H9 (cell line): ENCODE results near the gene FMO4. TPM values are rescaled to one million over a fixed set of nuclear protein-coding genes. Genes with fewer than 3 reads are reported as not detected.

Experiments used
- DNase-seq: peaks from one replicate; pipeline ENCODE4 v3.0.0-alpha.2; 2017
- H2AFZ ChIP-seq: one replicate; pipeline ENCODE4 v1.6.1; 2013; ENCODE audit warnings: mild to moderate bottlenecking, low read length, control low read depth, moderate library complexity
- H2AK5ac ChIP-seq: 2 replicates; pipeline ENCODE4 v1.6.1; 2013; ENCODE audit warnings: low read length, control low read depth, mixed read lengths; ENCODE audit not compliant: insufficient read length
- H2BK120ac ChIP-seq: one replicate; pipeline ENCODE4 v1.6.1; 2013; ENCODE audit warnings: low read depth, mild to moderate bottlenecking, low read length, control low read depth, inconsistent platforms; ENCODE audit not compliant: poor library complexity, severe bottlenecking
- H2BK12ac ChIP-seq: 2 replicates; pipeline ENCODE4 v1.6.1; 2013; ENCODE audit warnings: low read length, control low read depth, mixed read lengths, low read depth; ENCODE audit not compliant: insufficient read length
- H2BK15ac ChIP-seq: 2 replicates; pipeline ENCODE4 v1.6.1; 2013; ENCODE audit warnings: low read depth, low read length, control low read depth
- H2BK20ac ChIP-seq: one replicate; pipeline ENCODE4 v1.6.1; 2013; ENCODE audit warnings: low read depth, mild to moderate bottlenecking, low read length, control low read depth, inconsistent platforms; ENCODE audit not compliant: poor library complexity, severe bottlenecking
- H2BK5ac ChIP-seq: 2 replicates; pipeline ENCODE4 v1.6.1; 2013; ENCODE audit warnings: low read length, control low read depth, mixed read lengths; ENCODE audit not compliant: insufficient read length
- H3K14ac ChIP-seq: 2 replicates; pipeline ENCODE4 v1.6.1; 2013; ENCODE audit warnings: low read length, control low read depth; ENCODE audit not compliant: insufficient read depth
- H3K18ac ChIP-seq: 2 replicates; pipeline ENCODE4 v1.6.1; 2013; ENCODE audit warnings: low read depth, mild to moderate bottlenecking, mixed read lengths, low read length, control low read depth; ENCODE audit not compliant: insufficient read length
- H3K23ac ChIP-seq: 2 replicates; pipeline ENCODE4 v1.6.1; 2013; ENCODE audit warnings: low read length, control low read depth, mixed read lengths, low read depth; ENCODE audit not compliant: insufficient read length
- H3K23me2 ChIP-seq: 2 replicates; pipeline ENCODE4 v1.6.1; 2013; ENCODE audit warnings: low read depth, mild to moderate bottlenecking, mixed read lengths, low read length, control low read depth; ENCODE audit not compliant: insufficient read length, poor library complexity, severe bottlenecking
- H3K27ac ChIP-seq: 2 replicates; pipeline ENCODE4 v1.5.1; 2013; ENCODE audit warnings: low read length, control low read depth, mixed read lengths, low read depth; ENCODE audit not compliant: insufficient read length
- H3K27me3 ChIP-seq: 2 replicates; pipeline ENCODE4 v1.6.1; 2013; ENCODE audit warnings: low read length, control low read depth, inconsistent platforms; ENCODE audit not compliant: insufficient read depth
- H3K4ac ChIP-seq: 2 replicates; pipeline ENCODE4 v1.6.1; 2013; ENCODE audit warnings: low read depth, mild to moderate bottlenecking, control low read depth, inconsistent platforms, low read length, moderate library complexity
- H3K4me1 ChIP-seq: 2 replicates; pipeline ENCODE4 v1.6.1; 2013; ENCODE audit warnings: low read length, control low read depth, inconsistent platforms; ENCODE audit not compliant: insufficient read depth
- H3K4me2 ChIP-seq: 2 replicates; pipeline ENCODE4 v1.6.1; 2013; ENCODE audit warnings: low read length, control low read depth, mixed read lengths; ENCODE audit not compliant: insufficient read length, insufficient read depth
- H3K56ac ChIP-seq: 2 replicates; pipeline ENCODE4 v1.6.1; 2013; ENCODE audit warnings: low read depth, mild to moderate bottlenecking, mixed read lengths, low read length, control low read depth; ENCODE audit not compliant: insufficient read length
- H3K79me1 ChIP-seq: 2 replicates; pipeline ENCODE4 v1.6.1; 2013; ENCODE audit warnings: low read depth, mild to moderate bottlenecking, moderate library complexity, low read length, control low read depth, inconsistent platforms; ENCODE audit not compliant: insufficient read depth, poor library complexity, severe bottlenecking
- H3K79me2 ChIP-seq: 2 replicates; pipeline ENCODE4 v1.6.1; 2013; ENCODE audit warnings: low read length, control low read depth, inconsistent platforms; ENCODE audit not compliant: insufficient read depth
- H3K9ac ChIP-seq: 2 replicates; pipeline ENCODE4 v1.6.1; 2013; ENCODE audit warnings: low read length, control low read depth, mixed read lengths; ENCODE audit not compliant: insufficient read length; ENCODE audit errors: extremely low read depth
- H3K9me3 ChIP-seq: one replicate; pipeline ENCODE4 v1.6.1; 2013; ENCODE audit warnings: low read depth, low read length, inconsistent platforms; ENCODE audit not compliant: control insufficient read depth
- H3T11ph ChIP-seq: one replicate; pipeline ENCODE4 v1.6.1; 2013; ENCODE audit warnings: mild to moderate bottlenecking, low read length, control low read depth, inconsistent platforms
- H4K20me1 ChIP-seq: one replicate; pipeline ENCODE4 v1.6.1; 2013; ENCODE audit not compliant: control insufficient read depth, insufficient read length, insufficient read depth
- H4K5ac ChIP-seq: 2 replicates; pipeline ENCODE4 v1.6.1; 2013; ENCODE audit warnings: low read depth, mild to moderate bottlenecking, mixed read lengths, low read length, control low read depth; ENCODE audit not compliant: insufficient read length
- H4K8ac ChIP-seq: replicated peaks from 2 replicates; pipeline ENCODE4 v1.6.1; 2013; ENCODE audit warnings: low read length, control low read depth, mixed read lengths, low read depth; ENCODE audit not compliant: insufficient read length
- H4K91ac ChIP-seq: 2 replicates; pipeline ENCODE4 v1.6.1; 2013; ENCODE audit warnings: low read depth, mild to moderate bottlenecking, moderate library complexity, mixed read lengths, low read length, control low read depth; ENCODE audit not compliant: insufficient read length
- H3K27ac Mint-ChIP-seq, 3 experiments: 2 replicates in 2 of 3; 3 replicates in 1 of 3; pipeline ENCODE4 v1.8.0; 2020 to 2021; ENCODE audit warnings: mixed read lengths in 3 of 3, mild to moderate bottlenecking in 1 of 3, moderate library complexity in 1 of 3
- H3K27me3 Mint-ChIP-seq: 2 replicates; pipeline ENCODE4 v1.8.0; 2021; ENCODE audit warnings: low read depth, mild to moderate bottlenecking, moderate library complexity, mixed read lengths
- H3K36me3 Mint-ChIP-seq, 3 experiments: 2 replicates in 2 of 3; 3 replicates in 1 of 3; pipeline ENCODE4 v1.8.0; 2020 to 2021; ENCODE audit warnings: low read depth in 3 of 3, mixed read lengths in 3 of 3; ENCODE audit not compliant: insufficient read depth in 1 of 3
- H3K4me1 Mint-ChIP-seq, 2 experiments: 2 replicates each; pipeline ENCODE4 v1.8.0; 2020; ENCODE audit warnings: mixed read lengths in 2 of 2
- H3K4me3 Mint-ChIP-seq, 2 experiments: 2 replicates in 1 of 2; 3 replicates in 1 of 2; pipeline ENCODE4 v1.8.0; 2020 to 2021; ENCODE audit warnings: mild to moderate bottlenecking in 2 of 2, mixed read lengths in 2 of 2, moderate library complexity in 1 of 2
- H3K9me3 Mint-ChIP-seq, 2 experiments: 2 replicates in 1 of 2; 3 replicates in 1 of 2; pipeline ENCODE4 v1.8.0; 2020; ENCODE audit warnings: mild to moderate bottlenecking in 2 of 2, mixed read lengths in 2 of 2, moderate library complexity in 1 of 2
- WGBS: extraction: QIAGEN DNeasy Blood & Tissue Kit; methylation state at CpG from one replicate; pipeline ENCODE4 v1.1.7; 2013; ENCODE audit warnings: missing lambda C conversion rate, low lambda C conversion rate, mixed read lengths; ENCODE audit not compliant: insufficient read length; ENCODE audit errors: extremely low coverage; 5-methylcytosine and 5-hydroxymethylcytosine counted together
- total RNA-seq: library from RNA; stranded (reverse); gene quantifications from 2 replicates; pipeline ENCODE4 v1.2.1, GENCODE V29; 2021
- TF ChIP-seq, protein P1 (sequence below): fragments of 200-600 bp; sonication (generic); conservative IDR thresholded peaks from 3 replicates; pipeline ENCODE4 v1.8.0; 2021; ENCODE audit warnings: antibody characterized with exemption, mild to moderate bottlenecking

Gene FMO4
- total RNA-seq, 1 experiment from 2014 or later, result 1.8 TPM

DNA sequence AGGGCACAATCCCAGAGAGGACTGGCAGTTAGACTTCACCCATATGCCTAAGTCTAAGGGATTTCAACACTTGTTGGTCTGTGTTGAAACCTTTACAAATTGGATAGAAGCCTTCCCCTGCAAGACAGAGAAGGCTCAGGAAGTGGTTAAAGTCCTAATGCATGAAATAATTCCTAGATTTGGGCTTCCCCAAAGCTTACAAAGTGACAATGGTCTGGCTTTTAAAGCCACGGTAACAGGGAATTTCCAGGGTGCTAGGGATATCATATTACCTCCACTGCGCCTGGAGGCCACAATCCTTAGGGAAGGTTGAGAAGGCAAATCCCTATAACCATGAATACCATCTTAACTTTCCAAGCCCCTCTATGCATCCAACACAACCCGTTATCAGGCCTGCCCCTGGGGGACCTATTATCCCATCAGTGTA is 3.3 kb upstream of the FMO4 start:
- Histone ChIP-seq H3K18ac (no peak overlapping the region), H3K79me2 (no peaks in the 10 kb centered on the region), H3K23ac (no peak overlapping the region), H3K9me3 (no peaks in the 10 kb centered on the region), H3K4me2 (no peak overlapping the region), H2AK5ac (no peak overlapping the region), H4K8ac (no peak overlapping the region), H3K27me3 (no peaks in the 10 kb centered on the region), H3K4ac (no peak overlapping the region), H2BK20ac (no peak overlapping the region), H4K91ac (no peak overlapping the region), H4K5ac (no peak overlapping the region), H3K9ac (no peak overlapping the region), H3K56ac (no peak overlapping the region), H3K79me1 (no peaks in the 10 kb centered on the region), H3K4me1 (no peaks in the 10 kb centered on the region; the same call in 1 of the 2 replicates), H2BK5ac (no peak overlapping the region), H4K20me1 (no peaks in the 10 kb centered on the region), H3K27ac (no peak overlapping the region), H3K14ac (no peak overlapping the region), H2BK15ac (no peak overlapping the region), H2AFZ (no peak overlapping the region), H2BK12ac (no peak overlapping the region), H2BK120ac (no peak overlapping the region), H3K23me2 (no peaks in the 10 kb centered on the region), H3T11ph (no peak overlapping the region)
- H3K27me3 Mint-ChIP-seq, result no peaks in the 10 kb centered on the region
- peaks cover 0 to 5% (median 2%) of the 10 kb centered on the region in 3 experiments; a peak in 1 of 7 replicates for H3K36me3 Mint-ChIP-seq
- no peak overlapping the region for H3K4me3 Mint-ChIP-seq
- no CpG with 5 or more reads among the region's 3 CpGs for WGBS
- peaks cover 38 to 43% of the 10 kb centered on the region in 2 experiments for H3K4me1 Mint-ChIP-seq
- H3K9me3 Mint-ChIP-seq, result peaks cover 0 to 3% of the 10 kb centered on the region in 2 experiments; a peak in 2 of 5 replicates
- no peak overlapping the region for H3K27ac Mint-ChIP-seq
- TF ChIP-seq, protein P1, sequence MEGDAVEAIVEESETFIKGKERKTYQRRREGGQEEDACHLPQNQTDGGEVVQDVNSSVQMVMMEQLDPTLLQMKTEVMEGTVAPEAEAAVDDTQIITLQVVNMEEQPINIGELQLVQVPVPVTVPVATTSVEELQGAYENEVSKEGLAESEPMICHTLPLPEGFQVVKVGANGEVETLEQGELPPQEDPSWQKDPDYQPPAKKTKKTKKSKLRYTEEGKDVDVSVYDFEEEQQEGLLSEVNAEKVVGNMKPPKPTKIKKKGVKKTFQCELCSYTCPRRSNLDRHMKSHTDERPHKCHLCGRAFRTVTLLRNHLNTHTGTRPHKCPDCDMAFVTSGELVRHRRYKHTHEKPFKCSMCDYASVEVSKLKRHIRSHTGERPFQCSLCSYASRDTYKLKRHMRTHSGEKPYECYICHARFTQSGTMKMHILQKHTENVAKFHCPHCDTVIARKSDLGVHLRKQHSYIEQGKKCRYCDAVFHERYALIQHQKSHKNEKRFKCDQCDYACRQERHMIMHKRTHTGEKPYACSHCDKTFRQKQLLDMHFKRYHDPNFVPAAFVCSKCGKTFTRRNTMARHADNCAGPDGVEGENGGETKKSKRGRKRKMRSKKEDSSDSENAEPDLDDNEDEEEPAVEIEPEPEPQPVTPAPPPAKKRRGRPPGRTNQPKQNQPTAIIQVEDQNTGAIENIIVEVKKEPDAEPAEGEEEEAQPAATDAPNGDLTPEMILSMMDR, result no peak
- DNase-seq, result no peak
